ENCODE results near the gene ODAD4.

DNA sequence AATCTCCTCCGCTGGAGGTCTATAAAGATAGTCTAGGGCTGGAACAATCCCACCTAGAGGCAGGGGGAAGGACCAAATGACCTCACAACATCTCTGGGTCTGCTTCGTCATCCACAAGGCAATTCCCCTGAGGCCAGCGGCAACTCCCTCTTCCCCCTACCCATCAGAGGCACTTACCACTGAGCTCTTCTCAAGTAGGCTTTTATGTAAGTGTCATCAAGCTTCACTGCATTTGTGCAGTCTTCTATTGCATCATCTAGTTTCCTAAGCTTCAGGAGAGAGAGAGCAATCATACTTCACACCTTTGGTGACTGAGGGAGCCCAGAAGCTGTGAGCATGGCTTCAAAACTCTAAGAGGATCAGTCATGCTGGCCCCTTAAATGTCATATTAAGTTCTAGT, 57.2 kb downstream of the ODAD4 start:
- TF ChIP-seq, protein P1, sequence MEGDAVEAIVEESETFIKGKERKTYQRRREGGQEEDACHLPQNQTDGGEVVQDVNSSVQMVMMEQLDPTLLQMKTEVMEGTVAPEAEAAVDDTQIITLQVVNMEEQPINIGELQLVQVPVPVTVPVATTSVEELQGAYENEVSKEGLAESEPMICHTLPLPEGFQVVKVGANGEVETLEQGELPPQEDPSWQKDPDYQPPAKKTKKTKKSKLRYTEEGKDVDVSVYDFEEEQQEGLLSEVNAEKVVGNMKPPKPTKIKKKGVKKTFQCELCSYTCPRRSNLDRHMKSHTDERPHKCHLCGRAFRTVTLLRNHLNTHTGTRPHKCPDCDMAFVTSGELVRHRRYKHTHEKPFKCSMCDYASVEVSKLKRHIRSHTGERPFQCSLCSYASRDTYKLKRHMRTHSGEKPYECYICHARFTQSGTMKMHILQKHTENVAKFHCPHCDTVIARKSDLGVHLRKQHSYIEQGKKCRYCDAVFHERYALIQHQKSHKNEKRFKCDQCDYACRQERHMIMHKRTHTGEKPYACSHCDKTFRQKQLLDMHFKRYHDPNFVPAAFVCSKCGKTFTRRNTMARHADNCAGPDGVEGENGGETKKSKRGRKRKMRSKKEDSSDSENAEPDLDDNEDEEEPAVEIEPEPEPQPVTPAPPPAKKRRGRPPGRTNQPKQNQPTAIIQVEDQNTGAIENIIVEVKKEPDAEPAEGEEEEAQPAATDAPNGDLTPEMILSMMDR (conservative IDR thresholded peaks at IDR 0.05): no peak
- no peak for TF ChIP-seq ZFX (IDR thresholded peaks at IDR 0.05)
